Glutamatergic neuron (in vitro differentiated cells): Measurements from ENCODE around the gene MLLT11. TPM values are rescaled to one million over a fixed set of nuclear protein-coding genes. Genes with fewer than 3 reads are reported as not detected.

Experiments used
- DNase-seq: peaks from one replicate; pipeline ENCODE4 v3.0.0; 2022
- H3K27ac Mint-ChIP-seq: one replicate; pipeline ENCODE4 v1.8.0; 2020; ENCODE audit warnings: mild to moderate bottlenecking, mixed read lengths, inconsistent platforms; ENCODE audit not compliant: unreplicated experiment
- H3K27me3 Mint-ChIP-seq: one replicate; pipeline ENCODE4 v1.8.0; 2020; ENCODE audit warnings: mild to moderate bottlenecking, moderate library complexity, mixed read lengths, inconsistent platforms; ENCODE audit not compliant: unreplicated experiment
- H3K36me3 Mint-ChIP-seq: one replicate; pipeline ENCODE4 v1.8.0; 2020; ENCODE audit warnings: mild to moderate bottlenecking, mixed read lengths, inconsistent platforms; ENCODE audit not compliant: unreplicated experiment
- H3K4me1 Mint-ChIP-seq: one replicate; pipeline ENCODE4 v1.8.0; 2020; ENCODE audit warnings: mild to moderate bottlenecking, low read depth, mixed read lengths, inconsistent platforms; ENCODE audit not compliant: unreplicated experiment
- H3K4me3 Mint-ChIP-seq: one replicate; pipeline ENCODE4 v1.8.0; 2020; ENCODE audit warnings: mild to moderate bottlenecking, mixed read lengths, inconsistent platforms; ENCODE audit not compliant: unreplicated experiment
- H3K9me3 Mint-ChIP-seq: one replicate; pipeline ENCODE4 v1.8.0; 2020; ENCODE audit warnings: mild to moderate bottlenecking, moderate library complexity, mixed read lengths, inconsistent platforms; ENCODE audit not compliant: unreplicated experiment
- CTCF ChIP-seq: fragments of 200-600 bp; sonication (generic); IDR thresholded peaks from one replicate; pipeline ENCODE4 v1.5.0; 2021; ENCODE audit not compliant: partially characterized antibody, unreplicated experiment
- total RNA-seq: library from RNA; stranded (reverse); fragmentation: NEBNext Ultra II Directional; extraction: Animal tissue kit (Norgen Biotek cat#: 25700); gene quantifications from one replicate; pipeline ENCODE4 v1.2.1, GENCODE V29; 2021; ENCODE audit not compliant: unreplicated experiment

The MLLT11 gene
- total RNA-seq, 1 donor from 2014 or later: 504 TPM

- H3K27me3 Mint-ChIP-seq: peaks cover 3% of the 10 kb centered on the region
- DNase-seq: no peak
- no peak overlapping the region for H3K4me3 Mint-ChIP-seq
- H3K27ac Mint-ChIP-seq: no peak overlapping the region
- no peak for TF ChIP-seq CTCF
- H3K36me3 Mint-ChIP-seq: no peaks in the 10 kb centered on the region
- no peaks in the 10 kb centered on the region for H3K4me1 Mint-ChIP-seq
- H3K9me3 Mint-ChIP-seq: no peaks in the 10 kb centered on the region
These were observed 37.9 kb downstream of the MLLT11 start for GRCh38 chr1:151098126-151098525.

DNA sequence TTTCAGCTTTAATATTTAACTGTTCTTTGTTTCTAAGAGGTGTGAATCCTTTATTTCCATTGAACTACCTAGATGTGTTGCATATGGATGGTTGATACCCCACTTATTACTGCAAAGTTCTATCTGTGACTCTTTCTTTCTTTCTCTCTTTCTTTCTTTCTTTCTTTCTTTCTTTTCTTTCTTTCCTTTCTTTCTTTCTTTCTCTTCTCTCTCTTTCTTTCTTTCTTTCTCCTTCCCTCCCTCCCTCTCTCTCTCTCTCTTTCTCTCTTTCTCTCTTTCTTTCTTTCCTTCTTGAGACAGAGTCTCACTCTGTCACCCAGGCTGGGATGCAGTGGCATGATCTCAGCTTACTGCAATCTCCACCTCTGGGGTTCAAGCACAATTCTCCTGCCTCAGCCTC is 44.4 kb downstream of the MLLT11 start:
- Mint-ChIP-seq H3K4me1 (peaks cover 4% of the 10 kb centered on the region), H3K27ac (no peak overlapping the region), H3K36me3 (no peaks in the 10 kb centered on the region), H3K4me3 (no peak overlapping the region), H3K27me3 (no peaks in the 10 kb centered on the region), H3K9me3 (no peaks in the 10 kb centered on the region)
- TF ChIP-seq CTCF: no peak
- no peak for DNase-seq

DNA sequence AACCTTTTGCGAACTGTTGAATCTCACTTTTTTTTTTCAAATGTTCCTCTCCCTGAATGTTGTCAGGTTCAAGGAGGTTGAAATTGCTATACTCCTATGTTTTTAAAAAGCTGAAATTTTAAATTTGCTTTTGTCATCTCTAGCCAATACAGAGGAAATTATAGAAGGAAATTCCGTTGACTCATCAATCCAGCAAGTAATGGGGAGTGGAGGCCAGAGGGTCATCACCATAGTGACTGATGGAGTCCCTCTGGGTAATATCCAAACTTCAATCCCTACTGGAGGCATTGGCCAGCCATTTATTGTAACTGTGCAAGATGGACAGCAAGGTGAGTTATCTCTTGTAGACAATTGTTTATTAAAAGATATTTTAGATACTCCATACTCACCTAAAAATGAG is 46.7 kb downstream of the MLLT11 start:
- H3K9me3 Mint-ChIP-seq: no peaks in the 10 kb centered on the region
- no peaks in the 10 kb centered on the region for H3K27me3 Mint-ChIP-seq
- DNase-seq: no peak
- no peak for TF ChIP-seq CTCF
- no peak overlapping the region for H3K27ac Mint-ChIP-seq
- H3K4me1 Mint-ChIP-seq: peaks cover 4% of the 10 kb centered on the region
- H3K4me3 Mint-ChIP-seq: peak overlapping the region; percentile 0
- no peaks in the 10 kb centered on the region for H3K36me3 Mint-ChIP-seq

GRCh38 chr1:151108331-151108730 is 48.1 kb downstream of the MLLT11 start:
- Mint-ChIP-seq H3K9me3 (no peaks in the 10 kb centered on the region), H3K27ac (no peak overlapping the region), H3K27me3 (no peaks in the 10 kb centered on the region), H3K4me1 (peaks cover 4% of the 10 kb centered on the region), H3K36me3 (no peaks in the 10 kb centered on the region), H3K4me3 (no peak overlapping the region)
- TF ChIP-seq CTCF: no peak
- DNase-seq: no peak

DNA sequence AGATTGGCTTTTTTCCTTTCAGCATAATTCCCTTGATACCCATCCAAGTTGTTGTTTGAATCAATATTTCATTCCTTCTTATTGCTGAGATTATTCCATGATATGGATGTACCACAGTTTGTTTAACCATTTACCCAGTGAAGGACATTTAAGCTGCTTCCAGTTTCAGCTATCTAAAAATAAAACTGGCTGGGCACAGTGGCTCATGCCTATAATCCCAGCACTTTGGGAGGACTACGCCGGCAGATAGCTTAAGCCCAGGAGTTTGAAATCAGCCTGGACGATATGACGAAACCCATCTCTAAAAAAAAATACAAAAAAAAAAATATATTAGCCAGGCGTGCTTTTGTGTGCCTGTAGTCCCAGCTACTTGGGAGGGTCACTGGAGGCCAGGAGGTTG is 53.7 kb downstream of the MLLT11 start:
- H3K27ac Mint-ChIP-seq: no peak overlapping the region
- no peaks in the 10 kb centered on the region for H3K36me3 Mint-ChIP-seq
- H3K27me3 Mint-ChIP-seq: no peaks in the 10 kb centered on the region
- H3K4me1 Mint-ChIP-seq: no peaks in the 10 kb centered on the region
- no peak for DNase-seq
- H3K9me3 Mint-ChIP-seq: no peaks in the 10 kb centered on the region
- no peak overlapping the region for H3K4me3 Mint-ChIP-seq
- TF ChIP-seq CTCF: no peak

Other genes starting within 250 kb of the MLLT11 start
- gene ARNT, start 183.8 kb upstream of the MLLT11 start, total RNA-seq: 39.1 TPM
- not detected for gene CTXND2, start 173.3 kb upstream of the MLLT11 start, total RNA-seq
- gene SETDB1, start 134.0 kb upstream of the MLLT11 start, total RNA-seq: 57.0 TPM
- gene CERS2, start 85.6 kb upstream of the MLLT11 start, total RNA-seq: 94.2 TPM
- not detected for gene ANXA9, start 78.1 kb upstream of the MLLT11 start, total RNA-seq
- gene MINDY1, start 53.5 kb upstream of the MLLT11 start, total RNA-seq: 26.2 TPM
- gene PRUNE1, start 51.9 kb upstream of the MLLT11 start, total RNA-seq: 14.9 TPM
- gene BNIPL, start 23.8 kb upstream of the MLLT11 start, total RNA-seq: 1.4 TPM
- gene C1orf56, start 12.6 kb upstream of the MLLT11 start, total RNA-seq: 1.8 TPM
- 127 TPM for gene CDC42SE1, start 775 bp upstream of the MLLT11 start, total RNA-seq
- gene GABPB2, start 10.4 kb downstream of the MLLT11 start, total RNA-seq: 5.4 TPM
- 119 TPM for gene SEMA6C, start 86.2 kb downstream of the MLLT11 start, total RNA-seq
- not detected for gene TNFAIP8L2, start 96.3 kb downstream of the MLLT11 start, total RNA-seq
- gene LYSMD1, start 105.5 kb downstream of the MLLT11 start, total RNA-seq: 21.9 TPM
- 44.2 TPM for gene SCNM1, start 105.7 kb downstream of the MLLT11 start, total RNA-seq
- gene TMOD4, start 115.6 kb downstream of the MLLT11 start, total RNA-seq: 0.76 TPM
- gene VPS72, start 129.8 kb downstream of the MLLT11 start, total RNA-seq: 125 TPM
- gene PIP5K1A, start 138.2 kb downstream of the MLLT11 start, total RNA-seq: 79.4 TPM
- gene PSMD4, start 194.3 kb downstream of the MLLT11 start, total RNA-seq: 250 TPM
- 34.4 TPM for gene ZNF687, start 221.9 kb downstream of the MLLT11 start, total RNA-seq